Measurements from ENCODE around the gene ZBP1.

ZBP1 gene

GRCh38 chr20:57663241-57663640 is 43.0 kb upstream of the ZBP1 start:
- no peak overlapping the region for H3K27ac ChIP-seq
- H3K27me3 ChIP-seq (ENCODE audit: insufficient read depth, low read depth, severe bottlenecking) = no peaks in the 10 kb centered on the region
- TF ChIP-seq CTCF (IDR thresholded peaks at IDR 0.05; ENCODE audit: low read depth, low read length) = no peak
- H3K9me3 ChIP-seq (ENCODE audit: severe bottlenecking) = no peaks in the 10 kb centered on the region
- no peak overlapping the region for H3K4me3 ChIP-seq (ENCODE audit: low read depth, low read length)
- H3K36me3 ChIP-seq = peaks cover under 1% of the 10 kb centered on the region; the same call in 1 of the 2 replicates
- DNase-seq = no peak

- no peak overlapping the region for H3K4me3 ChIP-seq (ENCODE audit: low read depth, low read length)
- H3K27me3 ChIP-seq (ENCODE audit: insufficient read depth, low read depth, severe bottlenecking) = no peaks in the 10 kb centered on the region
- TF ChIP-seq CTCF (IDR thresholded peaks at IDR 0.05; ENCODE audit: low read depth, low read length) = no peak
- peaks cover 7% of the 10 kb centered on the region; the same call in 1 of the 2 replicates for H3K36me3 ChIP-seq
- no peaks in the 10 kb centered on the region for H3K9me3 ChIP-seq (ENCODE audit: severe bottlenecking)
- DNase-seq = peak; percentile 6
- H3K27ac ChIP-seq = no peak overlapping the region
These were observed 42.4 kb upstream of the ZBP1 start for GRCh38 chr20:57662456-57663240.

GRCh38 chr20:57661746-57662455 is 41.7 kb upstream of the ZBP1 start:
- no peak for TF ChIP-seq CTCF (IDR thresholded peaks at IDR 0.05; ENCODE audit: low read depth, low read length)

GRCh38 chr20:57660922-57661745 is 40.9 kb upstream of the ZBP1 start:
- no peak for TF ChIP-seq CTCF (IDR thresholded peaks at IDR 0.05; ENCODE audit: low read depth, low read length)
- DNase-seq = peak; percentile 1
- H3K27me3 ChIP-seq (ENCODE audit: insufficient read depth, low read depth, severe bottlenecking) = no peaks in the 10 kb centered on the region
- peaks cover 15% of the 10 kb centered on the region for H3K36me3 ChIP-seq
- no peak overlapping the region for H3K4me3 ChIP-seq (ENCODE audit: low read depth, low read length)
- no peaks in the 10 kb centered on the region for H3K9me3 ChIP-seq (ENCODE audit: severe bottlenecking)
- no peak overlapping the region for H3K27ac ChIP-seq

More at GRCh38 chr20:57661746-57662455, 41.7 kb upstream of the ZBP1 start:
- DNase-seq = peak; percentile 0
- H3K4me3 ChIP-seq (ENCODE audit: low read depth, low read length) = no peak overlapping the region
- peaks cover 13% of the 10 kb centered on the region for H3K36me3 ChIP-seq
- no peak overlapping the region for H3K27ac ChIP-seq
- H3K27me3 ChIP-seq (ENCODE audit: insufficient read depth, low read depth, severe bottlenecking) = no peaks in the 10 kb centered on the region
- H3K9me3 ChIP-seq (ENCODE audit: severe bottlenecking) = no peaks in the 10 kb centered on the region

- Histone ChIP-seq H3K27ac (no peak overlapping the region), H3K36me3 (peaks cover 15% of the 10 kb centered on the region), H3K4me3 (ENCODE audit: low read depth, low read length) (no peak overlapping the region), H3K27me3 (ENCODE audit: insufficient read depth, low read depth, severe bottlenecking) (no peaks in the 10 kb centered on the region), H3K9me3 (ENCODE audit: severe bottlenecking) (no peaks in the 10 kb centered on the region)
- DNase-seq = no peak
- TF ChIP-seq CTCF (IDR thresholded peaks at IDR 0.05; ENCODE audit: low read depth, low read length) = no peak
These were observed 40.1 kb upstream of the ZBP1 start for GRCh38 chr20:57660181-57660921.
